ENCODE measurements around the gene FAM229A. TPM values are rescaled to one million over a fixed set of nuclear protein-coding genes. Genes with fewer than 3 reads are reported as not detected.

FAM229A gene
- total RNA-seq, 1 donor from 2014 or later, result 2.0 TPM

- no peak for DNase-seq
These were observed 15.6 kb downstream of the FAM229A start for GRCh38 chr1:32346532-32347157.

DNA sequence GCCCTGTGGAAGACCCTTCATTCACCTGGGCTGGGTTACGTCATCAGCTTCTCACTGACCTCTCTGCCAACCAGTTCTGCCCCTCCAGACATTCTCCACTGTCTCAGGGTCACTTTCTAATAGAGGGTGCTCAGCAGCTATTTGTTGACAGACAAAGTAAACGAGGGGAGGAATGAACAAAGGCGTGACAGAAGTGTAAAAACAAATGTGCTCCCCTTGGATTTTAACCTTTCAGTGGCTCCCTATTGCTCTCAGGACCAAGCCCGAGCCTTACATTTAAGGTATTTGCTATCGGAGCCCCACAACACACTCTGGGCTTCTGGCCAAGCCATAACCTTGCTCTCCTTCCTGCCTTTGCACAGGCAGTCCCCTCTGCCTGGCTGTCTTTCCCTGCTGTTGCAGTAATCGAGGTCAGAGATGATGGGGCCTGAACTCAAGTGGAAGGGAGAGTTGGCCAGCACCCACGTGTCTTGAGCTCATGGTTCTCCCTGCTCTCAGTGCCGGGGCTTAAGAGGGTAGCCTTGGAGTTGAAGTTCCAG lies 16.9 kb downstream of the FAM229A start:
- peak; percentile 71 for DNase-seq

- DNase-seq, result no peak
These were observed 19.6 kb downstream of the FAM229A start for GRCh38 chr1:32342704-32343103.

GRCh38 chr1:32341971-32342370 lies 20.3 kb downstream of the FAM229A start:
- no peak for DNase-seq

GRCh38 chr1:32341186-32341757 lies 21.0 kb downstream of the FAM229A start:
- DNase-seq, result no peak

GRCh38 chr1:32339363-32339978 lies 22.8 kb downstream of the FAM229A start:
- no peak for DNase-seq

DNA sequence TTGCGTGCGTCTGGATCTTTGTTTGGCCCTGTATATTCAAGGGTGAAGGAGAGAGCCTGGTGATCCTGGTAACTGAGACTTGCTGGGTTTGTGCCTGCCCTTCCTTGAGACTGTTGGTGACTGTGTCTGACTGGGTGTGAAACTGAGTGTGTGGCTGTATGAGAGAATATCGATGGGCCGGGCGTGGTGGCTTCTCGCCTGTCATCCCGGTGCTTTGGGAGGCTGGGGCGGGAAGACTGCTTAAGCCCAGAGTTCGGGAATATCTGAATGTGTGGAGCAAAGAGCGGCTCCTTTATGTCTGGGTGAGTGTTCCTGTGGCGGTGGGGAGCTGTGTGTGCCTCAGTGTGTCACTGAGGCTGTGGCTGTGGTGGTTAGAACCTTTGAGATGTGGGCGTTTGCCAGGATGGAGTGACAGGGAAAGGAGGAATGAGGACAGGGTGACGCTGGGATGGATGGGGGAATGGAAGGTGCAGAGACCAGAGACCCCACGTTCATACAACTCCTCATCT lies 23.6 kb downstream of the FAM229A start:
- no peak for DNase-seq

DNA sequence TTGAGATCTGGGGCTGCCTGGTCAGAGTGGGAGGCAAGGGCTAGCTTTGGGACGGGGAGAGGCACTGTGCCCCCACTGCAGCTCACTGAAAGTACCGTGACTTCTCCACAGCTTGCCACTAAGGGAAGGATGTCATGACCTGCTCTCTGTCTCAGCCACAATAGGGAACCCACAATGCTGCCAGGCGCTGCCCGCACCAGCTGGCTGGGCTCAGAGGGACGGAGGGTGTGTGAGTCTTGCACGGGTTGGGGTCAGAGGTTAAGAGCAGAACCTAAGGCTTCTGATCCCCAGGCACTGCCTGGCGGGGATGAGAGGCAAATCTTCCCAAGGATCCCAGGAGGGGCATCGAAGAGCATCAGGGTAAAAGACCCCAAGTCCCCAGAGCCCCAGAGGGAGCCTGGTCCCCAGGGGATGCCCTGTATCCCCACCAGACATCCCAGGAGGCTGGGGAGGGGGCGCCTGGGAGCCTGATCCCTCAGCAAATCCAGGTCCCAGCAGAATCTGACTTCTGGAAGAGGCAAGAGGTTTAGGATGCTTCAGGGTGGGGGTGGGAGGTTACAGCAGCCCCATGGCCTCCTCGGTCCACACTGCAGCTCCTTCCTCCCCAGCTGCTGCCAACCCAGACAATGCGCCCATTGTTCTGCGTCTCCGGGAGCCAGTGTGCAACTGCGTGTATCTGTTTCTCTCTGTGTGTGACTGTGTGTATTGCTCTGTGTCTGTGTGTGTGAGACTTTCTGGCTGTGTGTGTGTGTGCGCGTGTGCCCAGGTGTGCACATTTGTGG lies 24.2 kb downstream of the FAM229A start:
- peak; percentile 71 for DNase-seq

DNA sequence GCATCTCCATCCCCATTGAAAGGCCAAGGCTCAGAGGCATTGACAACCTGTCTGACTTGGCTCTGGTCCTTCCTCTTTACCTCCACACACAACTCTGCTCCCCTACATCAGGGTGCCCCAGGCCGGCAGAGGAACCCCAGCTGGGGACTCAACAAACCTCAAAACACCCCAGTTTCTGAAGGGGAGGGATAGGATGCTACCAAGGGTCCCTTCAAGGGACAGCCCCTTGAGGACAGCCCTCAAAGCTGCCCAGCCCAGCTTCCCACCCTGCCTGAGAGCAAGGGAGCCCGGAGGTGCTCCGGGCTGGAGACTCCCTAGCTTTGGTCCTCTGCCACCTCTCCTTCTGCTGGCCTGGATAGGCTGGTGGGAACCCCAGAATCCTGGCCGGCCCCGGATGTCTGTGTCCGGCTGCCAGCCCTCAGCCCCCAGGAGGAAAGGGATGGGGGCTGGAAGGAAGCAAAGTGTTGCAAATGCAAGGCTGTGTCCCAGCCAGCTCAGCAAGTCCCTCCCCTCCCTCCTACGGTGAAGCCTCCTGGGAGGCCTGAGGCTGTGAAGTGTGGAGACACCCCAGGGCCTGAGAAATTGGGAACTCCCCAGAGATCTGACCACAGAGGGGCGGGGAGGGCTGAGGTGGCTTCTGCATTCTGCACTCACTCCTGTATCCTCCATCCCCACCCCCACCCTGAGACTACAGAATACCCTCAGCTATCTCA lies 25.2 kb downstream of the FAM229A start:
- DNase-seq, result no peak

DNA sequence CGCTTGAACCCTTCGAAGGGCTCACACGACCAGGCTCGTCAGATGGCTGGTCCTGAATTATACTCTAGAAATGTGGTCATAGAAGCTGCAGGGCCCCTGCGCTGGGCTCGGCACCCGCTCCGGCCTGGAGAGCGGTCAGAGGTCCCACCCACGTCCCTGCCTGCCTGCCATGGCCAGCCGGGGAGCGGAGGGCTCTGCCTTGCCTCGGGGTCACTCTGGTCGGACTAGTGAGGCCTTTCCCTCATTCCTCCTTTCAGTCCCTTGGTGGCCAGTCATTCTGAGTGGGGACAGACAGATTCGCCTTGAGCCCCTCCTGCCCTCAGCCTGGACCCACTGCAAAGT lies 25.7 kb downstream of the FAM229A start:
- peak; percentile 29 for DNase-seq

- peak; percentile 80 for DNase-seq
These were observed 26.3 kb downstream of the FAM229A start, which contains the start of gene MARCKSL1 for GRCh38 chr1:32335790-32336590. Gene MARCKSL1 (minus strand): TSS chr1:32336233. CDS start chr1:32336033, 200 bp downstream.

DNA sequence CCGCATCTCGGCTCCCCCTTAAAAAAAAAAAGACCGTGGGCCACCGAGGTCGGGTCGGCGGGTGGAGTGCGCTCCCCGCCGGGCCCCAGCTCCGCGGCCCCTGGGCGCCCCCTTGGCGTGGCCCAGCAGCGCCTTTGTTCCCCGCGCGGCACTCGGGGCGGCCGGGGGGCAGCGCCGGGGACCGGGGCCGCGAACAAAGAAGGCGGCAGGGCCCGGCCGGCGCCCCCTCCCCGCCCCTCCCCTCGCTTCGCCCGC lies 26.8 kb downstream of the FAM229A start:
- no peak for DNase-seq

GRCh38 chr1:32334864-32335534 lies 27.3 kb downstream of the FAM229A start:
- DNase-seq, result peak; percentile 70

GRCh38 chr1:32334274-32334861 lies 27.9 kb downstream of the FAM229A start:
- DNase-seq, result peak; percentile 30

DNA sequence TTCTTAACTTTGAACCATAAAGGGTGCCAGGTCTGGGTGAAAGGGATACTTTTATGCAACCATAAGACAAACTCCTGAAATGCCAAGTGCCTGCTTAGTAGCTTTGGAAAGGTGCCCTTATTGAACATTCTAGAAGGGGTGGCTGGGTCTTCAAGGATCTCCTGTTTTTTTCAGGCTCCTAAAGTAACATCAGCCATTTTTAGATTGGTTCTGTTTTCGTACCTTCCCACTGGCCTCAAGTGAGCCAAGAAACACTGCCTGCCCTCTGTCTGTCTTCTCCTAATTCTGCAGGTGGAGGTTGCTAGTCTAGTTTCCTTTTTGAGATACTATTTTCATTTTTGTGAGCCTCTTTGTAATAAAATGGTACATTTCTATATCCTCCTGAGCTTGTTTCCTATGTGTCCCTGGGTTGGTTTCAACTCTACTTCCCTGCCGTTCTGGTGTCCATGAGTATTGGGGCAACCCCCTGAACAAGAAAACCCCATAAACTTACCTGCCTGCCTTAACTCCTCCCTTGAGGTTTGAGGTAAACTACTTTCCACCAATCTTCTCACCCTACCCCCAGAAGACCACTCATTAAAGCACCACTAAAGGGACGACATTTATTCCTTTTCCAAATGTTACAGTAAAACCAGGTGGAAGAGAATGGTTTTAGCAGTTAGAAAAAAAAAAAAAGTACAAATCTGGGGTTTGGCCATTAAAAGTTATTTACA lies 28.9 kb downstream of the FAM229A start:
- no peak for DNase-seq

GRCh38 chr1:32332290-32333079 lies 29.8 kb downstream of the FAM229A start:
- DNase-seq, result no peak

- no peak for DNase-seq
These were observed 30.7 kb downstream of the FAM229A start for GRCh38 chr1:32331549-32331948.

DNA sequence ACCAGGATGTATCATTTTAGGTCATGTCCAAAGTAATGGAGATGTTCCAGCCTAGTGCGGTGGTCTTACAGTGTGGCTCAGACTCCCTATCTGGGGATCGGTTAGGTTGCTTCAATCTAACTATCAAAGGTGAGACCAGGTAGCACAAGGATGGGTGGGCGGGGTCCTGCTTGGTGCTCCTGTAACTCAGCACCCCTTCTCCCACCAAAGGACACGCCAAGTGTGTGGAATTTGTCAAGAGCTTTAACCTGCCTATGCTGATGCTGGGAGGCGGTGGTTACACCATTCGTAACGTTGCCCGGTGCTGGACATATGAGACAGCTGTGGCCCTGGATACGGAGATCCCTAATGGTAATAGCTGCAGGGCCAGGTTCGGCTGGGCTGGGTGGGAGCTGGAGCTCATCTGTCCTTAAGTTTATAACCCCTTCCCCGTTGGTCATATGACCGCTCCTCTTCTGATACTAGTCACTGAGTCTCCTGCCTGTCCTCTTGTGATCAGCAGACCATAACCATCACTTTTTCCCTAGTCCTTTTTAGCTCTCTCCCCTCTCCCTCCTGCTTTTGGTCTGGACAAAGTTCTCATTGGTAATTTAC lies 31.6 kb downstream of the FAM229A start:
- no peak for DNase-seq
